ENCODE results near the gene DUXB. TPM values are rescaled to one million over a fixed set of nuclear protein-coding genes. Genes with fewer than 3 reads are reported as not detected.

The DUXB gene
- total RNA-seq, 4 donors from 2014 or later, result not detected

DNA sequence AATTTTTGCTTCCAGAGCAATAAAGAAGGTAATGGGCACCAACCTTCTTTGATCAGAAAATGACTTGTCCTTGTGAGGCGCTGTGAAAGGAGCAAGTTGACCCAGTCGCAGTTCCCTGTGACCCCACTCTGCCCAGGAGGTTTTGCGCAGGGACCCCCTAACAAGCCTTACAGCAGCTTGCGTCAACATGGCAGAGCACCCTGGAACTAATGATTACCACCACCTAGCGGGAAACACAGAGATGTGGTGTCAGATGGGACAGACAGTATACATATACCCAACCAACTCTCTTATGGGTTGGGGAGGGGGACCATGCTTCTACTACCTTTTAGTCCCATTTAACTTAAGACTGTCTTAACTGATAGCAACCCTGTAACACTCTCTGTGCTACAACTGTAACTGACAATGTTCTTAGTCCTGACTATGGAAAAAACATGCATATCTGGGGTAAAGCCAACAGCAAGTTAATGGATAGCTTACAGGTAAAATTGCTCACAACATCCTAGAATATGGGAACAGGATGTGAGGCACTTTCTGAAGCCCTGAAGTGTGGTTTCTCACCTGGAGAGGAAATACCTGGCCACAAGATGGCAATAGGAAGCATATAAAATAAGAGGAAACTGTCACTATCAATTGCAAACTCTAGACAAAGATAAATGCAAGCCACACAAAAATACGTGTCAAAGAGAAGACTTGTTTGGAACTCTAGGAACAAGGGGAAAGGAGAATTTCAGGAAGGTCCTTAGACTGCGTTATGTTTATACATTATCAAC lies 56.8 kb downstream of the DUXB start:
- no peak for DNase-seq (ENCODE audit: low spot score in 2 of 2)
- Histone ChIP-seq H3K27ac (no peak overlapping the region), H3K4me3 (no peak overlapping the region), H3K4me1 (peaks cover 0 to 42% (median 16%) of the 10 kb centered on the region in 4 donors), H3K9me3 (no peaks in the 10 kb centered on the region), H3K36me3 (peaks cover 0 to 56% (median 11%) of the 10 kb centered on the region in 3 donors), H3K27me3 (no peaks in the 10 kb centered on the region)
- WGBS, 2 donors, result 91% methylated on average over 7 of the region's 7 CpGs
- TF ChIP-seq, protein P1, sequence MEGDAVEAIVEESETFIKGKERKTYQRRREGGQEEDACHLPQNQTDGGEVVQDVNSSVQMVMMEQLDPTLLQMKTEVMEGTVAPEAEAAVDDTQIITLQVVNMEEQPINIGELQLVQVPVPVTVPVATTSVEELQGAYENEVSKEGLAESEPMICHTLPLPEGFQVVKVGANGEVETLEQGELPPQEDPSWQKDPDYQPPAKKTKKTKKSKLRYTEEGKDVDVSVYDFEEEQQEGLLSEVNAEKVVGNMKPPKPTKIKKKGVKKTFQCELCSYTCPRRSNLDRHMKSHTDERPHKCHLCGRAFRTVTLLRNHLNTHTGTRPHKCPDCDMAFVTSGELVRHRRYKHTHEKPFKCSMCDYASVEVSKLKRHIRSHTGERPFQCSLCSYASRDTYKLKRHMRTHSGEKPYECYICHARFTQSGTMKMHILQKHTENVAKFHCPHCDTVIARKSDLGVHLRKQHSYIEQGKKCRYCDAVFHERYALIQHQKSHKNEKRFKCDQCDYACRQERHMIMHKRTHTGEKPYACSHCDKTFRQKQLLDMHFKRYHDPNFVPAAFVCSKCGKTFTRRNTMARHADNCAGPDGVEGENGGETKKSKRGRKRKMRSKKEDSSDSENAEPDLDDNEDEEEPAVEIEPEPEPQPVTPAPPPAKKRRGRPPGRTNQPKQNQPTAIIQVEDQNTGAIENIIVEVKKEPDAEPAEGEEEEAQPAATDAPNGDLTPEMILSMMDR (IDR thresholded peaks at IDR 0.05), result no peak
- TF ChIP-seq EP300 (IDR thresholded peaks at IDR 0.05) (no peak), POLR2A (IDR thresholded peaks at IDR 0.05) (no peak)

Small RNAs within 50 kb of the gene (small RNA-seq; reads per million reads assigned to genes)
- not detected for gene RN7SL520P

Other genes starting within 250 kb of the DUXB start
- 10 to 100 TPM; 14.1 to 36.6 (median 21.8) TPM for gene TMEM170A, start 236.8 kb downstream of the DUXB start, total RNA-seq
- 1 to 10 TPM in 1 of 4 donors, under 1 TPM in 3; under 0.01 to 3.9 (median 0.40) TPM for gene CHST6, start 206.0 kb downstream of the DUXB start, total RNA-seq
- gene CHST5, start 165.4 kb downstream of the DUXB start, total RNA-seq, result under 1 TPM in 1 of 4 donors, not detected in 3; 0.30 TPM
- 10 to 100 TPM; 10.3 to 14.5 (median 12.1) TPM for gene TMEM231, start 145.2 kb downstream of the DUXB start, total RNA-seq
- gene GABARAPL2, start 135.1 kb downstream of the DUXB start, total RNA-seq, result 100 to 1,000 TPM in 2 of 4 donors, 10 to 100 TPM in 2; 93.1 to 135 (median 104) TPM
- 10 to 100 TPM; 31.4 to 75.9 (median 50.7) TPM for gene ADAT1, start 78.2 kb downstream of the DUXB start, total RNA-seq
- 100 to 1,000 TPM in 1 of 4 donors, 10 to 100 TPM in 3; 75.5 to 104 (median 93.5) TPM for gene KARS1, start 53.8 kb downstream of the DUXB start, total RNA-seq
- 100 to 1,000 TPM in 3 of 4 donors, 10 to 100 TPM in 1; 87.0 to 127 (median 120) TPM for gene TERF2IP, start 53.7 kb downstream of the DUXB start, total RNA-seq
- gene CPHXL2, start 24.5 kb downstream of the DUXB start, total RNA-seq, result not detected
- gene CPHXL, start 25.0 kb upstream of the DUXB start, total RNA-seq, result not detected

Data from tibial nerve (tissue), 4 donors.